ENCODE data around the gene RMDN3.

DNA sequence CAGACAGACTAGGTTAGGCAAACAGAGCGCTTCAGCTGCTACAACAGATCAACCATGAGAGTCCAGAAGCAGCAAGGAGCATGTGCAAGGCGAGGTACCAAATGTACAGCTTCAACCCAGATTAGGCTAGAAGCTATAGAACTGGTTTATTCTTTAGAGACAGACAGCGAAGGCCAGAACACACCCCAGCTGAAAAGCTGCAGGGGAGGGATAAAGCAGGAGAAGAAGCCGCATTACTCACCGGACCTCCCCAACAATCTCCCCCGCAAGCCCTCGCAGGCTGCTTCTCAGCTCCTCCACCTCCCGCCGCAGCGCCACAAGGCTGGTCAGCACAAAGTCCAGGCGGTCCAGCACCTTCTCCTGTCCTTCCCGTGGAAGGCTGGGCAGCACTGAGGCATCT, 3.3 kb downstream of the RMDN3 start:
- TF ChIP-seq, protein P1, sequence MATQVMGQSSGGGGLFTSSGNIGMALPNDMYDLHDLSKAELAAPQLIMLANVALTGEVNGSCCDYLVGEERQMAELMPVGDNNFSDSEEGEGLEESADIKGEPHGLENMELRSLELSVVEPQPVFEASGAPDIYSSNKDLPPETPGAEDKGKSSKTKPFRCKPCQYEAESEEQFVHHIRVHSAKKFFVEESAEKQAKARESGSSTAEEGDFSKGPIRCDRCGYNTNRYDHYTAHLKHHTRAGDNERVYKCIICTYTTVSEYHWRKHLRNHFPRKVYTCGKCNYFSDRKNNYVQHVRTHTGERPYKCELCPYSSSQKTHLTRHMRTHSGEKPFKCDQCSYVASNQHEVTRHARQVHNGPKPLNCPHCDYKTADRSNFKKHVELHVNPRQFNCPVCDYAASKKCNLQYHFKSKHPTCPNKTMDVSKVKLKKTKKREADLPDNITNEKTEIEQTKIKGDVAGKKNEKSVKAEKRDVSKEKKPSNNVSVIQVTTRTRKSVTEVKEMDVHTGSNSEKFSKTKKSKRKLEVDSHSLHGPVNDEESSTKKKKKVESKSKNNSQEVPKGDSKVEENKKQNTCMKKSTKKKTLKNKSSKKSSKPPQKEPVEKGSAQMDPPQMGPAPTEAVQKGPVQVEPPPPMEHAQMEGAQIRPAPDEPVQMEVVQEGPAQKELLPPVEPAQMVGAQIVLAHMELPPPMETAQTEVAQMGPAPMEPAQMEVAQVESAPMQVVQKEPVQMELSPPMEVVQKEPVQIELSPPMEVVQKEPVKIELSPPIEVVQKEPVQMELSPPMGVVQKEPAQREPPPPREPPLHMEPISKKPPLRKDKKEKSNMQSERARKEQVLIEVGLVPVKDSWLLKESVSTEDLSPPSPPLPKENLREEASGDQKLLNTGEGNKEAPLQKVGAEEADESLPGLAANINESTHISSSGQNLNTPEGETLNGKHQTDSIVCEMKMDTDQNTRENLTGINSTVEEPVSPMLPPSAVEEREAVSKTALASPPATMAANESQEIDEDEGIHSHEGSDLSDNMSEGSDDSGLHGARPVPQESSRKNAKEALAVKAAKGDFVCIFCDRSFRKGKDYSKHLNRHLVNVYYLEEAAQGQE (IDR thresholded peaks at IDR 0.05) = no peak
- TF ChIP-seq, protein P2, sequence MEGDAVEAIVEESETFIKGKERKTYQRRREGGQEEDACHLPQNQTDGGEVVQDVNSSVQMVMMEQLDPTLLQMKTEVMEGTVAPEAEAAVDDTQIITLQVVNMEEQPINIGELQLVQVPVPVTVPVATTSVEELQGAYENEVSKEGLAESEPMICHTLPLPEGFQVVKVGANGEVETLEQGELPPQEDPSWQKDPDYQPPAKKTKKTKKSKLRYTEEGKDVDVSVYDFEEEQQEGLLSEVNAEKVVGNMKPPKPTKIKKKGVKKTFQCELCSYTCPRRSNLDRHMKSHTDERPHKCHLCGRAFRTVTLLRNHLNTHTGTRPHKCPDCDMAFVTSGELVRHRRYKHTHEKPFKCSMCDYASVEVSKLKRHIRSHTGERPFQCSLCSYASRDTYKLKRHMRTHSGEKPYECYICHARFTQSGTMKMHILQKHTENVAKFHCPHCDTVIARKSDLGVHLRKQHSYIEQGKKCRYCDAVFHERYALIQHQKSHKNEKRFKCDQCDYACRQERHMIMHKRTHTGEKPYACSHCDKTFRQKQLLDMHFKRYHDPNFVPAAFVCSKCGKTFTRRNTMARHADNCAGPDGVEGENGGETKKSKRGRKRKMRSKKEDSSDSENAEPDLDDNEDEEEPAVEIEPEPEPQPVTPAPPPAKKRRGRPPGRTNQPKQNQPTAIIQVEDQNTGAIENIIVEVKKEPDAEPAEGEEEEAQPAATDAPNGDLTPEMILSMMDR (IDR thresholded peaks at IDR 0.05; ENCODE audit: low read depth, low read length, missing input control) = no peak
- no peak for TF ChIP-seq SP1 (IDR thresholded peaks at IDR 0.05)
- TF ChIP-seq, protein P3, sequence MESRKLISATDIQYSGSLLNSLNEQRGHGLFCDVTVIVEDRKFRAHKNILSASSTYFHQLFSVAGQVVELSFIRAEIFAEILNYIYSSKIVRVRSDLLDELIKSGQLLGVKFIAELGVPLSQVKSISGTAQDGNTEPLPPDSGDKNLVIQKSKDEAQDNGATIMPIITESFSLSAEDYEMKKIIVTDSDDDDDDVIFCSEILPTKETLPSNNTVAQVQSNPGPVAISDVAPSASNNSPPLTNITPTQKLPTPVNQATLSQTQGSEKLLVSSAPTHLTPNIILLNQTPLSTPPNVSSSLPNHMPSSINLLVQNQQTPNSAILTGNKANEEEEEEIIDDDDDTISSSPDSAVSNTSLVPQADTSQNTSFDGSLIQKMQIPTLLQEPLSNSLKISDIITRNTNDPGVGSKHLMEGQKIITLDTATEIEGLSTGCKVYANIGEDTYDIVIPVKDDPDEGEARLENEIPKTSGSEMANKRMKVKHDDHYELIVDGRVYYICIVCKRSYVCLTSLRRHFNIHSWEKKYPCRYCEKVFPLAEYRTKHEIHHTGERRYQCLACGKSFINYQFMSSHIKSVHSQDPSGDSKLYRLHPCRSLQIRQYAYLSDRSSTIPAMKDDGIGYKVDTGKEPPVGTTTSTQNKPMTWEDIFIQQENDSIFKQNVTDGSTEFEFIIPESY (IDR thresholded peaks at IDR 0.05) = no peak
- TF ChIP-seq, protein P4, sequence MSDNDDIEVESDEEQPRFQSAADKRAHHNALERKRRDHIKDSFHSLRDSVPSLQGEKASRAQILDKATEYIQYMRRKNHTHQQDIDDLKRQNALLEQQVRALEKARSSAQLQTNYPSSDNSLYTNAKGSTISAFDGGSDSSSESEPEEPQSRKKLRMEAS (IDR thresholded peaks at IDR 0.05) = no peak
- no peak for TF ChIP-seq RXRA (IDR thresholded peaks at IDR 0.05)
- no peak for TF ChIP-seq FOXA1 (IDR thresholded peaks at IDR 0.05)
- TF ChIP-seq YY1 (IDR thresholded peaks at IDR 0.05) = no peak
- TF ChIP-seq JUND (IDR thresholded peaks at IDR 0.05) = no peak
- TF ChIP-seq RAD21 (IDR thresholded peaks at IDR 0.05) = no peak
- no peak for TF ChIP-seq GABPA (IDR thresholded peaks at IDR 0.05 in 1 of 2, conservative IDR thresholded peaks at IDR 0.05 in 1 of 2)
- TF ChIP-seq TAF1 (conservative IDR thresholded peaks at IDR 0.05) = no peak
- no peak for TF ChIP-seq ATF3 (IDR thresholded peaks at IDR 0.05)
